HG02885 (cell line): ENCODE results near the gene FOXE1.

Experiments used
- ATAC-seq: cut with Tn5 transposase; IDR thresholded peaks from one replicate; pipeline ENCODE4 v1.9.1; 2021; ENCODE audit warnings: mild to moderate bottlenecking; ENCODE audit not compliant: unreplicated experiment, poor library complexity

Gene FOXE1

GRCh38 chr9:97905228-97905627 is 52.2 kb downstream of the FOXE1 start:
- ATAC-seq, result no peak
